ENCODE measurements around the gene DUOXA2.
A peak's percentile ranks its signal among the peaks of the same experiment; 100 is the strongest.
"Not testable (repeated sequence)": the region's sequence is repeated elsewhere in the genome, so short reads cannot be mapped to it uniquely, and the experiment has no call there.

DUOXA2 gene

DNA sequence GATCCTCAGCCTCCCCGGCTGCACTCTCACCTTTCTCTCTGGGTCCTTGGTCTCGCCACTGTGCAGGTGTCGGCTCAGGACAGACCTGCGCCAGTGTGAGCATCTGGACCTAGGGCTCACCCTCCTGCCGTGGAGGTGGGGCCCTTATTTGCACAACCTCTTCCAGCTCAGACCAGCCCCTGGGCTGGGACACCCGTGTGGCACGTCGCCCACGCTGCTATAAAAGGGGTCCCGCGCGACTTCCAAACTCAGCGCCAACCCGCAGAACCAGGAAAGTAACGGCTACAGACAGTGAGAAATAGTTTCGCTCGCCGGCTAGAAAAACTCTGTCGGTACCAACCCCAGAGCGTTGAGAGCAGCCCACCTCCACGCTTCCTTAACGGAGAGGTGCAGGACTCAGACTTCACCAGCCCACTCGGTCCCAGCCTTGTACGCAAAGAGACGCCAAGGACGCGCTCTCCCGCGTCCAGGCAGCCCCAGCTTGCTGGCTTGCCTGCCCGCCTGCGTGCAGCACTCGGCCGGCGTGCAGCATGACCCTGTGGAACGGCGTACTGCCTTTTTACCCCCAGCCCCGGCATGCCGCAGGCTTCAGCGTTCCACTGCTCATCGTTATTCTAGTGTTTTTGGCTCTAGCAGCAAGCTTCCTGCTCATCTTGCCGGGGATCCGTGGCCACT lies at the start of gene DUOXA2, which contains the start of gene DUOX2:
Gene DUOXA2, plus strand, starts transcription at position 251 of the 675 bp plus-strand sequence. Its CDS starts 280 bp downstream, at position 531.
Gene DUOX2, minus strand, starts transcription at position 97 of the 675 bp plus-strand sequence. CDS start 761 bp downstream, outside the sequence.
- Histone ChIP-seq H3K9ac (ENCODE audit: low read length) (no peak within 1 kb of the TSS), H3K27me3 (ENCODE audit: control insufficient read depth, insufficient read depth, low read length) (peaks cover 99% of the 10 kb centered on the region), H3K4me3 (ENCODE audit: low read length) (peak within 1 kb of the TSS; percentile 50), H3K36me3 (ENCODE audit: control insufficient read depth, low read depth, low read length) (no peaks in the 10 kb centered on the region), H3K4me1 (ENCODE audit: control insufficient read depth, low read depth, low read length) (peaks cover 11% of the 10 kb centered on the region), H3K27ac (ENCODE audit: low read length) (no peak within 1 kb of the TSS), H3K9me3 (ENCODE audit: control insufficient read depth, low read depth, low read length) (no peaks in the 10 kb centered on the region)

DNA sequence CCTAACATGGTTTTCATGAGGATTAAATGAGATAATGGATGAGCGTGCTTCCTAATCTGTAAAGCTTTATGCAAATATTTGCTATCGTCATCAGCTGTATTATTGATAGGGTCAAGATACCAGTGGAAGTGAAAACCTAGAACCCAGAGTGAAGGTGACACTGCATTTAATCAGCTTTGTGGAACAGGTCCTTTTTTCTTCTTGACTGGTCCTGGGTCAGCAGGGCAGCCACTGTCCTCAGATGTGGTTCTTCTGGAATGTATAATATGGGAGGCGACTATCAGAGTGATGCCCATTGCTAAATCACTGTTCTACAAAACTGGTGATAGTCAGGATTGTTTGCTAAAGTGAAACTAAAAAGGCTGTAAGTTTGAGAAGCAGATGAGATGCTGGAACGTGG lies 49.7 kb upstream of the DUOXA2 start:
- Histone ChIP-seq H3K4me1 (ENCODE audit: control insufficient read depth, low read depth, low read length) (no peaks in the 10 kb centered on the region), H3K27me3 (ENCODE audit: control insufficient read depth, insufficient read depth, low read length) (no peaks in the 10 kb centered on the region), H3K36me3 (ENCODE audit: control insufficient read depth, low read depth, low read length) (peaks cover 5% of the 10 kb centered on the region), H3K9me3 (ENCODE audit: control insufficient read depth, low read depth, low read length) (no peaks in the 10 kb centered on the region), H3K27ac (ENCODE audit: low read length) (no peak overlapping the region), H3K9ac (ENCODE audit: low read length) (no peak overlapping the region), H3K4me3 (ENCODE audit: low read length) (no peak overlapping the region)

DNA sequence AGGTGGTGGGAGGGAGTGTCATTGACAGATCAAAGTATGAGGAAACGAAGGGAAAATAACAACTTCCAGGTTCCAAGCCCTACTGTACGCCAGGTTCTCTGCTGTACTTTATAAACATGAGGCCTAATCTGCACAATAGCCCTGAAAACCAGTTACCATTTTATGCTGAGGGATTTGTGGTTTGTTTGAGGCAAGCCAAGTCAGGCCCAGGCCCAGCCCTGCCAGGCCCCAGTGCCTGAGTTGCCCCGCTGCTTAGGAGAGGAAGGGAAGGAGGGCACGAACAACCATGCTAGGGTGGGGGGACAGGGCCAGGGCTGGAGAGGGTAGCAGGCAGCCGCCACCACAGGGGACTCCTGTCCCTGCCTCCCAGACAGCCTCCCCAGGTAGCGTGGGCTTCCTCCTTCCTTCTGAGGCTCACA lies 44.2 kb upstream of the DUOXA2 start:
- not testable (repeated sequence) for H3K27me3 ChIP-seq (ENCODE audit: control insufficient read depth, insufficient read depth, low read length); H3K27ac ChIP-seq (ENCODE audit: low read length); H3K9me3 ChIP-seq (ENCODE audit: control insufficient read depth, low read depth, low read length); H3K4me1 ChIP-seq (ENCODE audit: control insufficient read depth, low read depth, low read length); H3K4me3 ChIP-seq (ENCODE audit: low read length); H3K9ac ChIP-seq (ENCODE audit: low read length)
- H3K36me3 ChIP-seq (ENCODE audit: control insufficient read depth, low read depth, low read length) = peaks cover 13% of the 10 kb centered on the region

DNA sequence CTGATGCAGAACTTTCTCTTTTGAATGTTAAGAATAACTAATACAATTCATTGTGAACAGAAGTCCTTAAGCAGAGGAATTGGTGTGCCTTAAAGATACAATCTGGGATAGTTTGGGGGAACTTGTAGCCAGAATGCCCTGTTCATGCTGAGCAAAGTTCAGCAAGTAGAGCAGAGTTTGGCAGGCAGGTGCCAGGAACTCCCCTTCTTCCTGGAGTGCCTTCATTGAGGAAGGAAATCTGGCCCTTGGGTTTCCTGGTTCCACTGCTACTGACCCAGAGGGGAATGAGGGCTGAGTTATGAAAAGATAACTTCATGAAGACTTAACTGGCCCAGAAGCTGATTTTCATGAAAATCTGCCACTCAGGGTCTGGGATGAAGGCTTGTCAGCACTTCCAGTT lies 40.5 kb upstream of the DUOXA2 start:
- peaks cover 13% of the 10 kb centered on the region for H3K36me3 ChIP-seq (ENCODE audit: control insufficient read depth, low read depth, low read length)
- H3K9ac ChIP-seq (ENCODE audit: low read length); H3K4me3 ChIP-seq (ENCODE audit: low read length); H3K27ac ChIP-seq (ENCODE audit: low read length); H3K27me3 ChIP-seq (ENCODE audit: control insufficient read depth, insufficient read depth, low read length); H3K4me1 ChIP-seq (ENCODE audit: control insufficient read depth, low read depth, low read length); H3K9me3 ChIP-seq (ENCODE audit: control insufficient read depth, low read depth, low read length): not testable (repeated sequence)

DNA sequence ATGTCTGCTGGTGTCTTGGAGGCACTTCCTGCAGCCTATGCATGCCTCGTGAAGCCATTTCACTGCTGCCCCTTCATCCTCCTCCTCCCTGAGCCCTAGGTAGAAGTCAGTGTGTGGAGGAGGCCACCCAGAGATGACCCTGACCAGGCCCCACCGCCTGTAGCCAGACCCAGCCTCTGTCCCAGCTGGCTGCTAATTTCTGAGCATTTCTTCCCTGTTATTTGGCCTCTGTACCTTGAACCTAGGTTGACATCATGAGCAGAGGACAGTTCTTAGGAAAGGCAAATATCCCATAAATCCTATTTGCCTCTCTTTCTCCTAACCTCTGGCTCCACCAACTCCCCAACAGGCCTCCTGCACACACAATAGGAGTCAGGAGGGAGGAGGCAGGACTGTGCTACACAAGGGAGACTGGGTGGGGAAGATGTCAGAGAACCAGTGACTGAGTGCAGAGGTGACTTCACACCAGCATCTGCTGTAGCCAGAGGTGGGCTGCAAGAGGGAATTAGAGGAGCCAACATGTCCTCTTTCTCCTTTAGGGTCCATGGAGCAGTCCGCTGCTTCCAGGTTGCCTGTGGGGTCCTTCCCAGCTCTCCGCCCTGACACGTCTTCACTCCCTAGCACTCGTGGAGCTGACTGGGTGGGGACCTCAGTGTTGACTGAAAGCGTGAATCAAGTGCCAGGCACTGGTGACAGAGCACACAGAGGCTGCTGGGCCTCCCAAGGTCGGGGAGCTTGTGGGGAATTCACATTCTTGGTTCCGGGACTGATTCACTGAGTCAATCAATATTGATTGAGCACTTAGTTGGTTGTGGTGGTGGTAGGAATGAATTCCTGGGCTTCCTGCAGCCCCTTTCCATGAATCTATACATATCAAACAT lies 38.4 kb upstream of the DUOXA2 start:
- not testable (repeated sequence) for H3K36me3 ChIP-seq (ENCODE audit: control insufficient read depth, low read depth, low read length); H3K27me3 ChIP-seq (ENCODE audit: control insufficient read depth, insufficient read depth, low read length); H3K9ac ChIP-seq (ENCODE audit: low read length); H3K27ac ChIP-seq (ENCODE audit: low read length); H3K4me3 ChIP-seq (ENCODE audit: low read length); H3K4me1 ChIP-seq (ENCODE audit: control insufficient read depth, low read depth, low read length); H3K9me3 ChIP-seq (ENCODE audit: control insufficient read depth, low read depth, low read length)

DNA sequence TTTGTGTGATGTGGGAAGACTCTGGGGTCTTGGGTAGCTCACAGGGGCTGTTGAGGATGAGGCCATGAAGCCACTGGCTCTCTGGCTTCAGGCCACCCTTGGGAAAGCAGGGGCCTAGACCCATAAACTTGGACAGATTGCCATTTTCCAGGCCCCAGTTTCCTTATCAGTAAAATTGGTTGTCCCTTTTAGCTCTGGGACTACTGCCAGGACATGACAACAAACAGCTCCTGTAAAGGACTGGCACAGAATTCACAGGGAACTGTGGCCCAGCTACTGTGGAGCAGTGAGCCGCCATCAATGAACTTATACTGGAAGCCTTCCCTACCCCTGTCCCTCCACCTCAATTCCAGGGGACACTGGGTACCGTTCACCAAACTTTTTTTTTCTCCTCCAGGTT lies 36.7 kb upstream of the DUOXA2 start:
- not testable (repeated sequence) for H3K27ac ChIP-seq (ENCODE audit: low read length); H3K27me3 ChIP-seq (ENCODE audit: control insufficient read depth, insufficient read depth, low read length); H3K9ac ChIP-seq (ENCODE audit: low read length); H3K4me3 ChIP-seq (ENCODE audit: low read length); H3K4me1 ChIP-seq (ENCODE audit: control insufficient read depth, low read depth, low read length); H3K9me3 ChIP-seq (ENCODE audit: control insufficient read depth, low read depth, low read length); H3K36me3 ChIP-seq (ENCODE audit: control insufficient read depth, low read depth, low read length)

DNA sequence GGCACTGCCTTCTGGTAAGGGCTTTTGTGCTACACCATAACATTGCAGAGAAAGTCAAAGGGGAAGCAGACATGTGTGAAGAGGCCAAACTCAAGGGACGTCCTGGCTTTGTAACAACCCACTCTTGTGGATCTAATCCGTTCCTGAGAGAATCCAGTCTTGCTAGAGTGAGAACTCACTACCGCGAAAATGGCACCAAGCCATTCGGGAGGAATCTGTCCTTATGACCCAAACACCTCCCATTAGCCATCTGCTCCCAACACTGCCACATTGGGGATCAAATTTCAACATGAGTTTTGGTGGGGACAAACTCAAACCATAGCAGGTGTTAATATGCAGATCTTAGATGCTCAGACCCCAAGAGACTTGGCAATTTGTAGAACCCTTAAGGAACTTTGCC lies 34.9 kb upstream of the DUOXA2 start:
- not testable (repeated sequence) for H3K36me3 ChIP-seq (ENCODE audit: control insufficient read depth, low read depth, low read length); H3K9me3 ChIP-seq (ENCODE audit: control insufficient read depth, low read depth, low read length); H3K4me3 ChIP-seq (ENCODE audit: low read length); H3K27ac ChIP-seq (ENCODE audit: low read length); H3K9ac ChIP-seq (ENCODE audit: low read length); H3K4me1 ChIP-seq (ENCODE audit: control insufficient read depth, low read depth, low read length); H3K27me3 ChIP-seq (ENCODE audit: control insufficient read depth, insufficient read depth, low read length)

DNA sequence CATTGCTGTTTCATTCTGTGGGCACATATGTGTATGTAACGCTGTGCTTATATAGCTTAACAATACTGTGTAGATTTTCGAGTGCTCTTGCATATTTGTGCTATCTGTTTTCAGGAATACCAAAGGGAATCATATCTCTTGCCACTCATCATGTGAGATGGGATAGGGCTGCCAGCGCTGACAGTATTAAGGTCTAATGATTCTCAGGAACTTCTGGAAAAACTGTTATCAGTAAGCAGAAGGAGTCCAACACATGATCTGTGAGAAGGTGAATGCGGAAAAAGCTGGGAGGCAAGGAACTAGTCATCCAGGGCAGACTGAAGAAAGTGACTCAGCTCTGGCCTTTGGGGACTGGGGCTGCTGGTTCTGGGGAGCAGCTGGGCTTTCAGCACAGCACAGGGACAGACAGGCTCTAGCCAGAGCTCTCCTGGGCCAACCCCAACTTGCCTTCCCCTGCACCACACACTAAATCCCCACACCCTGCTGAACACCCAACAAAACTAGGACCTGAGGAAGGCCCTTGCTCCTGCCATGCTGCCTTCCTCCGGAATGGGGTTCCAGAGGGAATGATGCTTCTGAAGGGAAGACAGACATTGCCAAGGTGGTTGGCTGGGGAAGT lies 34.4 kb upstream of the DUOXA2 start:
- not testable (repeated sequence) for H3K36me3 ChIP-seq (ENCODE audit: control insufficient read depth, low read depth, low read length); H3K27me3 ChIP-seq (ENCODE audit: control insufficient read depth, insufficient read depth, low read length); H3K9me3 ChIP-seq (ENCODE audit: control insufficient read depth, low read depth, low read length); H3K9ac ChIP-seq (ENCODE audit: low read length); H3K27ac ChIP-seq (ENCODE audit: low read length); H3K4me1 ChIP-seq (ENCODE audit: control insufficient read depth, low read depth, low read length); H3K4me3 ChIP-seq (ENCODE audit: low read length)

DNA sequence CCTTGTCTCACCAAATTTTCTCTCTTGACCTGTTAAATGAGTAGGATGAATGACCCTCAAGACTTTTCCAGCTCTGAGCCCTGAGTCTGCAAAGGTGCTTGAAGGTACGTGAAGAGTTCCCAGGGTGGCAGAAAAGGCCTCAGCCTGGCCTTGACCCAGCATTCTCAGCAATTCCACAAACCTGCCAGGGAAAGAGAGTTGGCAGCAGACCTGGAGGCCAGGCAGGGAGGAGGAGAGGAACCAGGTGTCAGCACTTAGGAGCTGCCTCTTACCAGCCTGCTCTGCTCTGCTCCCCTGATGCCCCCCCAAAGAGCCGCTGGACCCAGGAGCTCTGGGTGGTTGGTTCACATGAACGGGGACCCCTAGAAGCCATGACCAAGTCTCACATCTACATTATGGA lies 33.5 kb upstream of the DUOXA2 start:
- H3K27me3 ChIP-seq (ENCODE audit: control insufficient read depth, insufficient read depth, low read length); H3K4me3 ChIP-seq (ENCODE audit: low read length); H3K9ac ChIP-seq (ENCODE audit: low read length); H3K36me3 ChIP-seq (ENCODE audit: control insufficient read depth, low read depth, low read length); H3K27ac ChIP-seq (ENCODE audit: low read length); H3K9me3 ChIP-seq (ENCODE audit: control insufficient read depth, low read depth, low read length); H3K4me1 ChIP-seq (ENCODE audit: control insufficient read depth, low read depth, low read length): not testable (repeated sequence)

DNA sequence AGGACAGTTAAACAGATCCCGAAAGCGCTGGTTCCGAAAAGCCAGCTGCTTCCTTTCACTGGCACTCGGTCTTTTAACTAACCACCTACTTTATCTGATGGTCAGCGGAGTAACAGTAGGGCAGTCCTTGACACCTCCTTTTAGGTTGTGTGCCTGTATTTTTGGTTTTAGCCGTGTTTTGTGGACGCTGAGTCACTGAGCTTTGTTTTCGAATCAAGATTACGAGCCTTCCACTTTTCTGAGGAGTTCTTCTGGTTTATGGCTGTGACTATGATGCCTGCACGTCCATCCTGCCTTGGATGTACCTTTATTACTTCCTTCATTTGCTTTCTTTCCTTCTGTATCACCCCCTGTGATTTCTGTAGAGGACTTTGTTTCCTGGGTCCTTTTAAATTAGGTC lies 31.7 kb upstream of the DUOXA2 start:
- H3K9ac ChIP-seq (ENCODE audit: low read length); H3K27ac ChIP-seq (ENCODE audit: low read length); H3K4me3 ChIP-seq (ENCODE audit: low read length); H3K4me1 ChIP-seq (ENCODE audit: control insufficient read depth, low read depth, low read length); H3K27me3 ChIP-seq (ENCODE audit: control insufficient read depth, insufficient read depth, low read length); H3K36me3 ChIP-seq (ENCODE audit: control insufficient read depth, low read depth, low read length); H3K9me3 ChIP-seq (ENCODE audit: control insufficient read depth, low read depth, low read length): not testable (repeated sequence)

DNA sequence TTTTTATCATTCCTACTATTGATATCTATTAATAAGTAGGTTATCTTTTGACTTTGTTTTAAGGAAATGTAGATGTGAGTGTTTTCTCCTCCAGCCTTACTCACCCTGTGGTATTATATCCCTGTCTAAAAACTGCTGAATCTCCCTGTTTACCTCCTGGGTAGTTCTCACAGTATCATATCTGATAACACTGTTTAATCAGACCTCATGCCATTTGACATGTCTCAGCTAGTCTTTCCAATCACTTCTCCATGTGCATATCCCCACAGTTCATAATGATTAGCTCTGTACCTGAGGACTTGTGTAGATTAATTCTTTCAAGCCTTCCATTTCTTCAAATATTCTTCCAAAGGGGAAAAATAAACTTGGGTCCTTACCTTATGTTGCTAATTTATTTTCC lies 30.9 kb upstream of the DUOXA2 start:
- Histone ChIP-seq H3K27me3 (ENCODE audit: control insufficient read depth, insufficient read depth, low read length) (no peaks in the 10 kb centered on the region), H3K4me1 (ENCODE audit: control insufficient read depth, low read depth, low read length) (no peaks in the 10 kb centered on the region), H3K36me3 (ENCODE audit: control insufficient read depth, low read depth, low read length) (no peaks in the 10 kb centered on the region), H3K9ac (ENCODE audit: low read length) (no peak overlapping the region), H3K27ac (ENCODE audit: low read length) (no peak overlapping the region), H3K9me3 (ENCODE audit: control insufficient read depth, low read depth, low read length) (no peaks in the 10 kb centered on the region), H3K4me3 (ENCODE audit: low read length) (no peak overlapping the region)
